MV-4-11 (cell line): Measurements from ENCODE around the gene NEK10.

Experiments used
- DNase-seq: peaks from one replicate; lab custom pipeline; 2025; lab: John Stamatoyannopoulos, UW

Gene NEK10

DNA sequence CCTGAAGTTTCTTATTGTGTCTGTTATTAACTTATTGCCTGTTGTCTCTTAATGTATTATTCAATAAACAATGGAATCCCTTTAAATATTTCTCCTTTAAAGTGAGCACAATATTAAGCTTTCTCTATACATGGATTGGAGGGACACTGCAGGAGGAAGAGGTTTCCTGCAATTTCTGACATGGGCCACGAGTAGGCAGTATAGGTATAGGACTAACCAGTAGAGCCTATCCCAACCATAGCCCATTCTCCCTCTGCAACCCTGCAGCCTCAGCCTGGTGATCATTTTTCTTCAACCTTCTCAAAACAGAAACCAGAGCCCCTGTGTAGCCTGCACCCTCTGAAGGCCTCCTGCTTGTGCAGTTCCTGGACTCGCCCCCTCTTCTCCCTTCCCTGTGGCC, 124.8 kb downstream of the NEK10 start:
- no peak for DNase-seq

DNA sequence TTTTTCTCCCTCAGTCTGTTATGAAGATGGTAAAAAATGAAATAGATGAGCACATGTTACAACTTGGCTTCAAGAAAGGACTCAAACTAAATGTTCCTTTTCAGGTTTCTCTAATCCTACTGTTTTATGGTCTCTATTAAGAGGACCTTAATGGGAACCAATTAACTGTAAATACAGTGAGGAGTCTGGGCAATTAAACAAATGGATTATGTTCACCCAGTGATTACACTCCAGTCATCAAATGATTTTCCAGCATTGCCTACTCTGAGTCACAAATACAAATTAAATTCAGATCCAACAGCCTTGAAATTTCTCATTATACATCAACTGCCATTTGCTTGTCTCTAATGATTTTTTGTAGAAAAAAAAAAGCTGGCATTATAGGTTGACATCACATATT, 129.2 kb downstream of the NEK10 start:
- no peak for DNase-seq

DNA sequence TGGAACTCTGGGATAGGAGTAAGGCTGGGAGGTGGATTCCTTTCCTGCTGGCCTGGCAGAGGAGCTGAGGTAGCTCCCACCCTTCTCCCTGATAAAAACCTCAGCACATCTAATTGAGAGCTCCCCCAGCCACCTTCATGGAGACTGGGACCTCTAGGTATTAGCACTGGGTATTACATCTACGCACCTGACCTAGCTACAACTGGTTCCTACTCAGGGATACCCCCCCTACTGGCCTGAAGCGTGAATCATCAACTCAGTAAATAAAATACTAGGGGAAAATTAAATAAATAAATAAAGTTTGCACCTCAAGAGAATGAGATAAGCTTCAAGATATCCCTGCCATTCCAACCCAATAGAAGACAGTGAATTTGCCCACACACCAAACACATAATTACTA, 140.4 kb downstream of the NEK10 start:
- no peak for DNase-seq

DNA sequence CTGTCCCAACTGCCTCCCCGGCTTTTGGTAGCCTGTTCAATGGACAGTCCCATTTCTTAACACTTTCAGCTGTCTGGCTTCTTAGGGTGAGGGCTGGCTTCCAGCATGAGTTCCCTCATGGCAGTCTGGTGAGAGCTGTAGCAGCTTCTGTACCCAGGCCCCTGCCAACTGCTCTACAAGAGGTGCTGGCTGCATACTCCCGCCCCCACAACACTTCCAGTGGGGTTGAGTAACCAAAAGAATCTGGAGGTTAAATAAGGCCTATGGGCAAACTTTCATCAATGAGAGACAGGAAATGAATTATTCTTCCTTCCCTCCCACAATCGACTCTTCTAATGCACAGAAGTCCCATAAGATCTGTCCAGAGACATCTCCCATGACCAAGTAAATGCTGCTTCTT, 145.0 kb downstream of the NEK10 start:
- no peak for DNase-seq

DNA sequence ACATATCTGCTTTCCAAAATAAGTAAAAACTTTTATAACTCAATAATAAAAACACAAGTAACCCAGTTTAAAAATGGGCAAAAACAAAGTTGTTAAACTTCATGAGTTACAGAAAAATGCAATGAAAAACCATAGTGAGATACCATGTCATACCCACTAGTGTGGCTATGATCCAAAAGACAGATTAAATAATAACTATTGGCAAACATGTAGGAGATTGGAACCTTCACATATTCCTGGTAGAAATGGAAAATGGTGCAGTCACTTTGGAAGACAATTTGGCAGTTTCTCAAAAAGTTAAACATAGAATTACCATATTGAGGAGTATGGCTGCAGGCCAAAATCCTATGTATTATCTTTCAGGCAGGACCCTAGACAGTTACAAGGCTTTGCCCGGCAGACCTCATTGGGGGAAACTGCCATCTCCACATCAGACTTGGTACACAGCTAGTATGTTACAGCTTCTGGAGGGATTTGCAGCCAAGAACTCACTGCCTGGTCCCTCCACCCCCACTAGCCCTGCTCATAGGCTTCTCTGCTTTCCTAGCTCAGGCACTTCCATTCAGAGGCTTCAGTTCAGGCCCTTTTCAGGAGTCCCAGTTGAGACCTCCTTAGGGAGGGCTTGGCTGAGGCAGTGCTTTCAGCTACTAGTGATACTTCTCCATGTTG, 147.8 kb downstream of the NEK10 start:
- no peak for DNase-seq

DNA sequence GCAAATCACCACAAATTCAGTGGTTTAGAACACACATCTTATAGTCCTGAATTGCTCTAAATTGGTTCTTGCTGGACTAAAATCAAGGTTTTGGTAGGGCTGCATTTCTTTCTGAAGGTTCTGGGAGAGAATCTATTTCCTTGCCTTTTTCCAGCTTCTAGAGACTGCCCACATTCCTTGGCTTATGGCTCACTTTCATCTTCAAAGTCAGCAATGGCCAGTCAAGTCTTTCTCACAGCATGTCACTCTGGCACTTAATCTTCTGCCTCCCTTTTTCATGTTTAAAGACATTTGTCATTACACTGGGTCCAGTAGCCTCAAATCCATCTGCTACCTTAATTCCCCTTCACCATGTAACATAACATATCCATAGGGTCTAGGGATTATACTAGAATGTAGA, 149.0 kb downstream of the NEK10 start:
- no peak for DNase-seq

DNA sequence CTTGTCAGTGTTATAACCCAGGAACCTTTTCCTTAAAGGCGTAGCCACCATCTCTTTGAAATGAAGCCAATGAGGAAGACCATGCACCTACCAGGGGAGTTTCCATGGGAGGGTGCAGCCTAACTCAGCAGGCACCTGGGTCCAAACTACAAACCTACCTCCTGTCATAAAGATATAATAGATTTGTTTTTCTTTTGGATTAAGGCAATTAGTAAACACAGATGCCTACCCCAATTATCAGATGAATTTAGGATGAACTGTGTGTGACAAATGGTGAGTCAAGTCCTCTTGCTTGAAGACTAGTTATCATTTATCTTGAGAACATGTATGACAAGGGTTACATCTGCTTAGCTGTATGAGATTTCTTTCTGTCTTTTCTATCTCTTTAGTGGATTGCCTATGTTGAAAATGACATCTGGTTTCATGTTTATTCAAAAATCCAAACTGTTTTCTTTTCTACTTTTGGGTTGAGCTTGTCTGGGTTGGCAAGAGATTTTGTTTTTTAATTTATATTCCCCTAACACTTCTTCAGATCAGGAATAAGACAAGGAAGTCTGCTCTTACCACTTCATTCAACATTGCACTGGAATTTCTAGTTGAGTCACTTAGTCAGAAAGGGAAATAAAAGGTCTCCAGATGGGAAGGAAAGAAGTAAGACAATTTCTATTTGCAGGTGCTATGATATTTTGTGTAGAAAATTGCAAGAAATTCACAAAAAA, 149.9 kb downstream of the NEK10 start:
- DNase-seq = no peak

DNA sequence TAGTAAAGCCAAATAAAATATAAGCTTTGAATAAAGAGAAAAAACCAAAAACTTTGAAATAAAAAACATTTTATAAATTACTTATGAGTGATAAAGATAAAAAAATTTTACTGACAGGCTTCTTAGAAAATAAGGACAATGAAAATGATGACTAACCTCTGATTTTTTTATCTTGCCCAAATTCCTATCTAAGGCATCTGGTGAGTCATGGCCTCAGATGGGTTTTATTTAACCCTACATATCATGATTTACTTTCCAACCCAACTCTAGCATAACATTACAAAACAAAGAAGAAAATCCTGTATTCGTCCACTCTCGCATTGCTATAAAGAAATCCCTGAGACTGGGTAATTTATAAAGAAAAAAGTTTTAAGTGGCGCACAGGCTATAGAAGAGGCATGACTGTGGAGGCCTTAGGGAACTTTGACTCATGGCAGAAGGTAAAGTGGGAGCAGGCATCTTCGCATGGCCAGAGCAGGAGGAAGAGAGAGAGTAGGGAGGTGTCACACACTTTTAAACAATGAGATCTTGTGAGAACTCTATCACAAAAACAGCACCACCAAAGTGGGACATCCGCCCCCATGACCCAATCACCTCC, 152.1 kb downstream of the NEK10 start:
- DNase-seq = no peak

DNA sequence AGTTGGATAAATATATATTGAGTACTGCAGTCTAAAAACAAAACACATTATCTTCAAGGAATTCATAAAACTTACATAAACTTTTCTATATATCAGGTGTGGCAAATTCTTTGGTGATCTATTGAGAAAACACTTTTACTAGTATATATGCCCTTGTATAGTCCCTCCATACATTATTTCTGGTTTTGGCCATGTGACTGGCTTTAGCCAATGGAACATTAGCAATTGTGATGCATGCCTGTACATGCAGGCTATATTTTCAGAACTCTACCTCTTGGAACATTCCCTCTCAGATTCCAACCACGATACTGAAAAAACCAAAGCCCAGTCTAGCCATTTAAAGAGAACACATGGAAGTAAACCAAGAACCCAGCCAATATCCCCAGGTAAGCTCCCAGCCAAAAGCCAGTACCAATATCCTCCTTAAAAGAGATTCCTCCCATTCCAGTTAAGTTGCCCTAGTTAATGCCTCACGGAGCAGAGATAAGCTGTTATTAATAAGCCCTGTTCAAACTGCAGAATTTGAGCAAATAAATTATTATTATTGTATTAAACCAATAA, 152.8 kb downstream of the NEK10 start:
- DNase-seq = no peak

DNA sequence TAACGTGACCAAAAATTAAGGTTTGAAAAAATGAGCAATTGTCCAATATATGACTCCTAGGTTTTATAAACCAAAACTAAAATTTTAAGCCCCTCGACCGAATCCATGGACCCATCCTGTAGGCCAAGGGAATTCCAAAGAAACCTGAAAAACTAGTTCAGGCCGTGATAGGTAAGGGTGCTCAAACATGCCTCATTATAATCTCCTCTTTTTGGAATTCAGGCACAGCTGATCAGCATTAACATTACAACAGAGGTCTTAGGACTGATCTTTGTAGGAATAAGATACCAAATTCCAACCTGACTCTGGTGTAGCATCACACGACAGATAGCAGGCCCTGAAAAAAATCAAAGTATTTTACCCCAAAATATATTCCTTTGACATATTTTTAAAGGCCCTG, 155.7 kb downstream of the NEK10 start:
- no peak for DNase-seq

DNA sequence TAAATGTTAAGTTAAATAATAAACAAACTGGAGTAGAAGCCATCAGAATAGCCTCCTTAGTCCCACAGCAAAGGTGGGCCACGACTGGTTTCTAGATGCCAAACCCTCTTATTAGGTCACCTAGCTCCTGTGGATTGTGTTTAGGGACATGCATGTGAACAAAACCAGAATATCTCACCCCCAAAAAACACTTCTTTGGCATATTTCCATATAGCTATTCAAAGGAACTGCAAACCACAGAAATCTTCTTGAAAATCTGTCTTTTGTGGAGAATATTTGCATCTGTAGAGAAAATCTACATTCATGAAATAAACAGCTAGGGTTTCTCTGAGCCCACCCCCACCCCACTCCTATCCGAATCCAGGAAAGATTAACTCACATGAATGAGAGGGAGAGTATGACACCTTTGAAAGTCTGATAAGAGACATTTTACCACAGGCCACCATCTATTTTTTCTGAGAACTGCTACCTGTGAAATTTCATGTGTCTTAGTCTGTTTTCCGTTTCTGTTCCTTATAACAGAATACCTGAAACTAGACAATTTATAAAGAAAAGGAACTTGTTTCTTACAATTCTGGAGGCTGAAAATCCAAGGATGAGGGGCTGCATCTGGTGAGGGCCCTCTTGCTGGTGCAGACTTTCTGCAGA, 159.4 kb downstream of the NEK10 start:
- no peak for DNase-seq

DNA sequence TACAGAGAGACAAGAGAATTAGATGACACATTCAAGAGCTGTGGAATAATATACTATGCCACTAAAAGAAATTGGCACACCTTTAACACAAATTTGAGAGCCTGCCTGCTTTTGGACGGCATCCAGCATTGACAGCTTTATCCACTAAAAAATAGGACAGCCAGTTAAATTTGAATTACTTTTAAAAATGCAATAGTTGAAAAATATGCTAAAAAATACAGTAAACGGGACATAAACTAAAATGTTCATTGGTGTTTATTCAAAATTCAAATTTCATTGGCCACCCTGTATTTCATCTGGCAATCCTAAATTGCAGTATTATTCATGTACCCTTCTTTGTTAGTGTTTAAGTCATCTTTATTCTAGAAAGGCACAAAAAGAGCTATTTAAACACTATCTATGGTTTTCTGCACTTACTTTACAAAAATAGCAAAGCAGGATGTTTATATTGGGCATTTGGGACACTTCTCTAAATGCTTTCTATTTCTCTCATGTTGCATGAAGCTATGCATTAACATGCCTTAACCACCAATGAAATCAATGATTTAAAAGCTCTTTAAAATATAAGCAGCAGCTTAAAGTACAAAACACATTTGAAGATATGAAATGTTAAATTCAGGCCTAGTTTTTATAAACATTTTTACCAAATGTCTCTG, 160.1 kb downstream of the NEK10 start:
- no peak for DNase-seq

DNA sequence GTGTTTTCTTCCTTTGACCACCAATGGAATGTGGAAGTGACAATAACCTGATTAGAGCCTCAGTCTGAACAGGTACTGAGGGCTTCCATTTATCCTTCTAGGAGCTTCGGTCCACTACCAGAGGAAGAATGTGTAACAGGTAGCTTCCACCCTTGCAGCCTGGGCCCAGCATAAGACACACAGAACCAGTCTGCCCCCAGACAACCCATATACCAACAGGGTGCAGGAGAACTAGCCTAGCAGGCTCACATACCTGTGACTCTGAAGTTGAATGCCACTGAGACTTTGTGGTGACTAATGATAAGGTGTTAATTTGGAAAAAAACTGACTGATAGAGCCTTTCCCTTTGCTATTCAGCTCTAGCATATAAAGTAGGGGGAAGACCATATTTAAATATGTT, 166.2 kb downstream of the NEK10 start:
- DNase-seq = no peak

DNA sequence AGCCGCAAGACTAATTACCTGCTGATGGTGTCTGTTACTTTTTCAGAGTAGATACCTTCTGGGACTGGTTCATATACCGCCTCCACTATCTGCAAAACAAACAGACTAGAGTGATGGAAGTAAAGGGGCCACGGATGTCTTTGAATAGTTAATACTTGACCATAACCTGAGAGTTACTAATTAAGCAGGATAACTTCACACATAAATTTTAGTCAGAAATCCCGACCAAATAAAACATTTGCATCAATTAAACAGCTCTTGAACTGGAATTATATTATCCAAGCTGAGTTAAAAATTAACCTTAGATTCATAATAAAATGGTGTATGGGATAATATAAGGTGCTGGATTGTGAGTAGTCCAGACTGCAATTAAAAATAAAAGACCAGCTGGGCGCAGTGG, 167.7 kb downstream of the NEK10 start:
- DNase-seq = no peak

DNA sequence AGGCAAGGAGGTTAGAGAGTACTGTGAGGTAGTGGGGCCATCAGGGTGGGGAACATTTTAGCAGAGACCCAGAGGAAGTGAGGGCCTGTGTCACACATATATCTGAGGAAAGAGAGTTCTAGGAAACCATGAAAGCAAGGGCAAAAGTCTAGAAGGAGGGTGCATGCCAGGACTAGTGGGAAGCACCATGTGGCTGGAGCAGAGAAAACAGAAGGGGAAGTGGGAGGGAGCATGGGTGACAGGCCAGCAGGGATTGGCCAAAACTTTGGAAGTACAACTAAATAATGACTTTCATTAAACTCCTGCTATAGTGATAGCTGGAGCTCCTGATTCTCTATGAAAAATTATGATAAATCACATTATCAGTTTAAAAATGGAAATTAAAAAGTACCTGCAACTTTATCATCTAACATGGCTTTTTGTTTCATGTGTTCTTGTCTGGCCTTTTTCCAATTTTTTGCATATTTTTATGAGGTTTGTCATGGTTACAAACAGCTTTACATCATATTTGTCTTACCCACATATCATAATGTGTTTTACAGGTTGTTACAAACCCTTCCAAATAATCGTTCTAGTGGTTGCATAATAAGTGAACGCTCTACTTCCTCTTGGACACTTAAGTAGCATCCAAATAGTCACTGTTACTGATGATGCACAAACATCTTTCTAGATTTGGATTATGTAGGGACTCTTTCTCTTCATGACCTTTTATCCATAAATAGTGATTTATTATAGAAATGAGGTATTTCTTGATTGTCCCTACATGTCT, 168.3 kb downstream of the NEK10 start:
- peak; percentile 62 for DNase-seq

DNA sequence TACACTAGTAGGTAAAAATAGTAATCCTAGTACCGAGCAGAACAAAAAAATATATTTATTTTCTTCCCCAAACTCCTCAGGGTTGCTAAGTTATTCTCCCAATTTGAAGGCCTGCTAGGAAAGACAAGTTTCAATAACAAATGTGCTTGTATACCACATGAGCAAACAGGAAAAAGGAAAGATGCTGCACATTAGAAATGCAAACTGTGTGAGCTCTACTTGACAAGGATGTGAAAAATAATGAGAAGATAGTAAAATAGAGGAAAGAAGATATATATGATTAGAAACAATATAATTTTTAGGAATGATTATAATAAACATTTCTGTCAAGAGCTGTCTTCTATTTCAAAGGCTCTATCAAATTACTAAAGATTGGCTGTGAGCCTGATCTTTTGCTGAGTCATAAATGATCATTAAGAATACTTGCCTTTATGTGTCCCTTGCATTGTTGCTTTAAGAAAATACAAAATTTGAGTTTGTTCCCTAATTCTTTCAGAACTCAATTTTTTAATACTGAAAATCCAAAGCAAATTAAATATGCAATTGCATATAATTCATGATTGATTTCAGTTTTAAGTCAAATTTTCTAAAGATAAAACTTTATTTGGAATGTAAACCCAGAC, 174.2 kb downstream of the NEK10 start:
- DNase-seq = no peak

DNA sequence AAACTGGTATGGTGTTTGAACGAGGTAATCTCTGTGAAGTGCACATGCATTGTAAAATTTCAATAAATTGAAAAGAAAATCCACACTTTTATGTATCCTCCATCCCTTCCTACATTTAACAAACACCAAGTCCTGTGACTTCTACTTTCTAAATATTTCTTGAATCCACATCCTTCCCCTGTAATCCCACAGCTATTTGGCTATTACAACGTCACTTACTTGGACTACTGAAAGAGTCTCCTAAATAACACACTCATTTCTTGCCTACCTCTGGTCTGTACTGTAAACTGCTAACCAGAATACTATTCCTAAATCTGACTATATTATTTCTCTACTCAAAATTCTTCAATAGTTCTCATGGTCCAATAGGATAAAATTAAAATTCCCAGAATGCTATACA, 176.1 kb downstream of the NEK10 start:
- DNase-seq = no peak

DNA sequence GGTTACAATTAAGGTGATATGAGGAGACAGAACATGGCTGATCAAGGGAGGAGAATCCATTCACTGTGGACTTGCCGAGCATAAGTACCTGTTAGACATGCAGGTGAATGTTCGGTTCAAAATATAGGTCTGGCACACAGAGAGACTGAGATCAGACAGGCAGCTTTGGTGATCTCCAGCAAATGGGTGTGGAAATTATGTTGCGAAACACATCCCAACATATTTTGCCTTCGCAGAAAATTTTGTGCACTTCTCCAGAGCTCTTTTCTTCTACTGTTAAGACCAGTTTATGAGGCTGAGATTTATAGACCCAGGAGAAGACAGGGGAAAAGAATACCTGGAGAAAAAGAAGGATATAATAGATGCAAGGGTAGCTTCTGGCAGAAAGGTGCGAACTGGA, 183.2 kb downstream of the NEK10 start:
- DNase-seq = no peak

DNA sequence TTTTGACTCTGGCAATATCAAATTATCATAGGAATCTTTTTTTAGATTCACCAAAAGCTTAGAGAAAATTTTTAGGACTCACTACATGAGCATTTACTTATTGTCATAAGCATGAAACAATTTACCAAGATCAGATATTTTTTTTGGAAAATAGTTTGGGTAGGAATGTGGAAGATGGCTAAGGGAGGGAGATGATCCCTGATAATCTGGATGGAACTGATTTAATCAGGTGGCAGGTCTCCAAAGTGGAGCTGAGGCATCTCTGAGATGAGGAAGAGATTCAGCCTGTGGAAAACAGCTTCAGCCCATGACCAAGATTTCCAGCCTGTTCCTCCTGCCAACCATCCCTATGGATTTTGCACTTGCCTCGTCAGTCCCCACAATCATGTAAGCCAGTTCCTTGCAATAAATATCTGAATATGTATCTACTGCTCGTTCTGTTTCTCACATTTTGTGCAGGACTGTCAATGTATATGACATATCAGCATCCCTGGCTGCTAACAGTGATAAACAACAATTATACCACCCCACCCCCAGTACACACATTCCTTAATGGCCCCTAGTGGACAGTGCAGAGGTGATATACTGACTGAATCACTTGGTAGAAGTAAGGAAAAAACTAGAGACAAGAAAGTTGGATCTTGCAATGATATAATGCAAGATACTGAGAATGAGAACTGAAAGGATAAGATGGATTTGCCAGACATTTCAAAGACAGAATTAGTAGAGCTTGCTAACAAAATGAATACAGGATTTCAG, 183.8 kb downstream of the NEK10 start:
- no peak for DNase-seq

DNA sequence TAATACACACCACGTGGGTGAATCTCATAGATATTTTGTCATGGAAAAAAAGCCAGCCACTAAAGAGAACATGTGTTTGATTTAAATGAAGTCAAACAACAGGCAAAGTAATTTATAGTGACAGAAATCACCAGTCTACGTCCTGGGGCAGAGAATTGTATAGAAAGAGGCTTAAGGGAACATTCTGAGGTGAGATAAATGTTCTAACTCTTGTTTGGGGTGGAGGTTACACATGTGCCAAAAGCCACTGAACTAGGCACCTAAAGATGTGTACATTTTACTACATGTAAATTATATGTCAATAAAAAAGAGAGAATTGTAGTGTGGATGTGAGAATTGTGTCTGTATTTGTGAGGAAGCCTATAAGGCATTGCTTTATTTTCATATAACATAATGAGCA, 184.9 kb downstream of the NEK10 start:
- DNase-seq = no peak
